ENCODE measurements around the gene PROM1.

DNA sequence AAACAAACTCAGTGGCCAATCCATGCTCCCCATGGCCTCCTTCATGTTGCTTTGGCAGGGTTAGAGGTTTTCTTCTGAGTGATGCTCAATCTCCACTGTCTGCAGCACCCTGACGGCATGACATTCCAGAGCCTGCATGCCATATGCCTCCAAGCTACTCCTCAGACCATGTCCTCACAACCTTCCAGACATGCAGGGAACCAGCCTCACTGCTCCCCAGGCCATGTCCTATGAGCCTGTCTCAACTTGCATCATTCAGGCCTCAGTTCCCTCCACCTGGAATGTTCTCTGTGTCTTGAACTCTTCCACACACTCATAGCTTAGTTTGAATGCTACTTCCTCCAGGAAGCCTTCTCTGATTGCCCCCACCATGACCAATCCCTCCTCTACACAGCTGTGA, 18.8 kb downstream of the PROM1 start:
- TF ChIP-seq EP300 (IDR thresholded peaks at IDR 0.05), result no peak
- TF ChIP-seq, protein P1, sequence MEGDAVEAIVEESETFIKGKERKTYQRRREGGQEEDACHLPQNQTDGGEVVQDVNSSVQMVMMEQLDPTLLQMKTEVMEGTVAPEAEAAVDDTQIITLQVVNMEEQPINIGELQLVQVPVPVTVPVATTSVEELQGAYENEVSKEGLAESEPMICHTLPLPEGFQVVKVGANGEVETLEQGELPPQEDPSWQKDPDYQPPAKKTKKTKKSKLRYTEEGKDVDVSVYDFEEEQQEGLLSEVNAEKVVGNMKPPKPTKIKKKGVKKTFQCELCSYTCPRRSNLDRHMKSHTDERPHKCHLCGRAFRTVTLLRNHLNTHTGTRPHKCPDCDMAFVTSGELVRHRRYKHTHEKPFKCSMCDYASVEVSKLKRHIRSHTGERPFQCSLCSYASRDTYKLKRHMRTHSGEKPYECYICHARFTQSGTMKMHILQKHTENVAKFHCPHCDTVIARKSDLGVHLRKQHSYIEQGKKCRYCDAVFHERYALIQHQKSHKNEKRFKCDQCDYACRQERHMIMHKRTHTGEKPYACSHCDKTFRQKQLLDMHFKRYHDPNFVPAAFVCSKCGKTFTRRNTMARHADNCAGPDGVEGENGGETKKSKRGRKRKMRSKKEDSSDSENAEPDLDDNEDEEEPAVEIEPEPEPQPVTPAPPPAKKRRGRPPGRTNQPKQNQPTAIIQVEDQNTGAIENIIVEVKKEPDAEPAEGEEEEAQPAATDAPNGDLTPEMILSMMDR (IDR thresholded peaks at IDR 0.05), result no peak
- no peak for TF ChIP-seq POLR2A (IDR thresholded peaks at IDR 0.05)
- TF ChIP-seq POLR2AphosphoS5 (IDR thresholded peaks at IDR 0.05), result no peak
